Measurements from ENCODE around the gene FAM78B. TPM values are rescaled to one million over a fixed set of nuclear protein-coding genes. Genes with fewer than 3 reads are reported as not detected.

Gene FAM78B
- total and polyA plus RNA-seq, 2 of the 8 experiments (the other 6 are each of a cell fraction or from before 2014, with no cell fraction given), result 2.3 to 3.6 TPM

DNA sequence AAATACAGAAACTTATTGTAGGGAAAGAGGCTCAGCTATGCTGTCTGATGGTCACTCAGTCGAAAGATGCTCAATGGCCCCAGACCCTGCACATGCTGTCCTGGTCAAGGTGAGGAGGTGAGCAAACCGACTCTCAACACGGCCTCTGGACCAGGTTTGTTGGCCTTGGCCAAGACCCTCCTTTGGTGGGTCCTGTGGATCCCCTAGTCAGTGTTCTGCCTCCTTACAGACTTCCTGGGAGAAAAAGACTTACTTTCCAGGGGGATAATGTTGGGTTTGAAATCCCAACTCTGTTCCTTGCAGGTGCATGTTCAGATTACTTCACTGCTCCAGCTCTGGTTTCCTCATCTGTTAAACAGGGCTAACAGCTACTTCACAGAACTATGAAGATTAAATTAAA lies 53.8 kb downstream of the FAM78B start:
- FAIRE-seq, result no peak
- Histone ChIP-seq H4K20me1 (replicated peaks in 1 of 2; ENCODE audit: control insufficient read depth in 1 of 2, insufficient read depth in 2 of 2, low read length in 2 of 2) (no peaks in the 10 kb centered on the region), H2BK5ac (ENCODE audit: low read depth, low read length) (no peak overlapping the region), H3K4me1 (replicated peaks in 1 of 4; ENCODE audit: control insufficient read depth in 3 of 4, insufficient read depth in 4 of 4, low read length in 3 of 4) (no peaks in the 10 kb centered on the region), H2BK120ac (replicated peaks; ENCODE audit: low read depth, low read length) (no peak overlapping the region), H2AK5ac (ENCODE audit: low read depth, low read length) (no peak overlapping the region), H3K4me2 (ENCODE audit: insufficient read depth in 1 of 2, low read depth in 2 of 2, low read length in 2 of 2) (no peak overlapping the region), H3K36me3 (ENCODE audit: control insufficient read depth in 2 of 4, insufficient read depth in 4 of 4, low read length in 3 of 4) (no peaks in the 10 kb centered on the region), H3K23ac (ENCODE audit: insufficient read length) (no peak overlapping the region), H2BK12ac (ENCODE audit: low read depth, low read length) (no peak overlapping the region), H2BK15ac (ENCODE audit: low read length) (no peak overlapping the region), H2AFZ (ENCODE audit: low read length) (no peak overlapping the region), H3K4me3 (ENCODE audit: extremely low read depth in 1 of 4, insufficient read depth in 2 of 4, low read depth in 3 of 4, low read length in 4 of 4) (no peak overlapping the region), H4K91ac (replicated peaks; ENCODE audit: insufficient read length, low read length) (no peak overlapping the region), H2BK20ac (ENCODE audit: low read length) (no peak overlapping the region), H3K27me3 (replicated peaks in 1 of 4; ENCODE audit: control insufficient read depth in 3 of 4, extremely low read depth in 1 of 4, insufficient read depth in 3 of 4, low read length in 3 of 4) (no peaks in the 10 kb centered on the region), H4K5ac (ENCODE audit: insufficient read length, low read depth, low read length) (no peak overlapping the region), H3K23me2 (ENCODE audit: low read depth, low read length) (no peaks in the 10 kb centered on the region), H3K18ac (ENCODE audit: extremely low read depth, low read length) (no peak overlapping the region), H3K27ac (ENCODE audit: low read depth, low read length) (no peak overlapping the region), H3K4ac (replicated peaks; ENCODE audit: insufficient read length, low read depth, low read length) (no peak overlapping the region), H3K14ac (ENCODE audit: insufficient read length) (no peak overlapping the region), H3K9ac (replicated peaks in 1 of 4; ENCODE audit: extremely low read depth in 1 of 4, low read depth in 3 of 4, low read length in 3 of 4) (no peak overlapping the region), H3K79me2 (ENCODE audit: control insufficient read depth in 1 of 2, insufficient read depth in 2 of 2, low read length in 2 of 2) (no peaks in the 10 kb centered on the region), H3K79me1 (ENCODE audit: low read depth, low read length) (no peaks in the 10 kb centered on the region), H4K8ac (ENCODE audit: extremely low read depth, insufficient read depth, low read length) (no peak overlapping the region), H3K9me3 (ENCODE audit: insufficient read depth in 2 of 2, low read depth in 1 of 2, low read length in 1 of 2) (no peaks in the 10 kb centered on the region), H3K56ac (replicated peaks; ENCODE audit: insufficient read length, low read depth, low read length) (no peak overlapping the region)
- POLR2A ChIA-PET (ENCODE audit: partially characterized antibody), result no interaction called here
- CTCF ChIA-PET (ENCODE audit: partially characterized antibody), result no interaction called here
- DNase-seq (ENCODE audit: low read depth in 1 of 2, low spot score in 2 of 2), result no peak
- TF ChIP-seq FOSL1 (IDR thresholded peaks at IDR 0.05; ENCODE audit: insufficient read depth, low read depth, low read length) (no peak), KDM4A (IDR thresholded peaks at IDR 0.05; ENCODE audit: low read depth, low read length, severe bottlenecking) (no peak), SAP30 (IDR thresholded peaks at IDR 0.05; ENCODE audit: insufficient read depth, insufficient replicate concordance, low read length) (no peak), SIRT6 (IDR thresholded peaks at IDR 0.05; ENCODE audit: low read length) (no peak), MAFK (IDR thresholded peaks at IDR 0.05; ENCODE audit: low read depth, low read length) (no peak), SP4 (IDR thresholded peaks at IDR 0.05; ENCODE audit: low read length) (no peak), RAD21 (IDR thresholded peaks at IDR 0.05 in 1 of 2, conservative IDR thresholded peaks at IDR 0.05 in 1 of 2; ENCODE audit: low read depth in 2 of 2, low read length in 2 of 2) (no peak), POLR2A (IDR thresholded peaks at IDR 0.05; ENCODE audit: control extremely low read depth in 1 of 2, low read depth in 2 of 2, low read length in 2 of 2) (no peak), CREB1 (IDR thresholded peaks at IDR 0.05) (no peak), BACH1 (IDR thresholded peaks at IDR 0.05; ENCODE audit: low read length) (no peak), RBBP5 (IDR thresholded peaks at IDR 0.05; ENCODE audit: borderline replicate concordance, low read depth, low read length) (no peak), HDAC6 (IDR thresholded peaks at IDR 0.05; ENCODE audit: low read depth, low read length) (no peak), ASH2L (IDR thresholded peaks at IDR 0.05; ENCODE audit: low read length) (no peak)
- TF ChIP-seq, protein P1, sequence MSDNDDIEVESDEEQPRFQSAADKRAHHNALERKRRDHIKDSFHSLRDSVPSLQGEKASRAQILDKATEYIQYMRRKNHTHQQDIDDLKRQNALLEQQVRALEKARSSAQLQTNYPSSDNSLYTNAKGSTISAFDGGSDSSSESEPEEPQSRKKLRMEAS (IDR thresholded peaks at IDR 0.05), result no peak
- WGBS, 2 experiments (ENCODE audit: extremely low coverage in 1 of 2, insufficient coverage in 1 of 2, insufficient read length in 1 of 2, insufficient replicate concordance in 2 of 2, low coverage in 1 of 2, low lambda C conversion rate in 2 of 2, missing lambda C conversion rate in 1 of 2), result 97% methylated on average over 3 of the region's 3 CpGs; no CpG with 5 or more reads in 1 of the 2 experiments
